GM18499 (cell line): ENCODE measurements around the gene SLC9C1.

Experiments used
- ATAC-seq: cut with Tn5 transposase; IDR thresholded peaks from one replicate; pipeline ENCODE4 v1.9.1; 2021; ENCODE audit warnings: moderate number of reproducible peaks; ENCODE audit not compliant: insufficient read depth, unreplicated experiment

SLC9C1 gene

DNA sequence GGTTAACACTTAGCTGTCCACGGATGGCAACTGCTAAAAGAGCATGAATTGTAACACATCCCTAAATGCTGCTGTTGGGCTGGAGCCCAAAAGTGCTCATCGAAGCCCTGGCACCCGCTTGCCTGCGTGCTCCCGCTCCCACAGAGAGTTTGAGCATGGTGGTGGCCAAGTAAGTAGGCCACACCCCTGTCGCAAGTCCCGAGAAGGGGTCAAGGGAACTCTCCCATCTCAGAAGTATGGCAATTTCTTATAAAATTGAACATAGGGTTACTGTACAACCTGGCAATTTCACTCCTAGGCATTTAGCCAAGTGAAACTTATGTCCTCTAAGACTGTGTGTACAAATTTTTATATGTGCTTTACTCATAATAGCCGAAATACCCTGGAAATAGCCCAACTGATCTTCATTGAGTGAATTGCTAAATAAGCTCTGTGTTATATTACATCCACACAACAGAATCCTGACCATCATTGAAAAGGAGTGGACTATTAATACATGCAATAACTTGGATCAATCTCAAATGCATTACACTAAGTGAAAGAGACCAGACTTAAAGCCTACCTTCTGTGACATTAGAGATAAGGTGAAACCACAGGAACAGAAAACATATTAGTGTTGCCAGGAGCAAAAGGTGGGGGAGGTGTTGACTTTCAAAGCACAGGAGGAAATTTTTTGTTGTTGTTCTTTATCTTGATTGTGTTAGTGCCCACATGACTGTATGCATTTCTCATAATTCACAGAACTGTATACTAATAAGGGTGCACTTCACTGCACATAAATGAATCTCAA lies 159.5 kb downstream of the SLC9C1 start:
- ATAC-seq = no peak

DNA sequence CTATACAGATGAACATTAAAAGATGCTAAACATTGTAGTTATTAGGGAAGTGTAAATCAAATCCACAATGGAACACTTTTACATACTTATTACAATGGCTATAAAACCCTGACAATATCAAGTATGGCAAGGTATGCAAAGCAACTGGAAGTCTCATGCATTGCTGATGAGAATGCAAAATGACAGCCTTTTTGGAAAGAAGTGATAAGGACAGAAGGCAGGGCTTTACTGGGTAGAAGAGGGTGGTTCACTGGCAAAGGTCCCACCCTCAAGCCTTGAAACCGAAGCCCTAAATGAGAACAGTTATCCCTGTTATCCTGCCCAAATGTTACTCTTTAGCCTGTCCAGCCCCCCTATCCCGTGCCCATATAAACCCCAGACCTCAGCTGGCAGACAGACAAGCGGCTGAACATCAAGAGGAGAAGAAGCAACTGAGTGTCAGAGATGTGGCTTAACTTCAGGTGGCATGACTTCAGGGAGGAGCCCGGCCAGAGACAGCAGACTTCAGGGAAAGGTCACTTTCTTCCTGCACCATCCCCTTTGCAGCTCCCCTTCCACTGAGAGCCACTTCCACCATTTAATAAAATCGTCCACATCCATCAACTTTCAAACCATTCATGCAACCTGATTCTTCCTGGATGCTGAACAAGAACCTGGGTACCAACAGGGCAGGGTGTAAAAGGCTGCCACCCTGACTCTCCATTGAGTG lies 160.2 kb downstream of the SLC9C1 start:
- no peak for ATAC-seq

DNA sequence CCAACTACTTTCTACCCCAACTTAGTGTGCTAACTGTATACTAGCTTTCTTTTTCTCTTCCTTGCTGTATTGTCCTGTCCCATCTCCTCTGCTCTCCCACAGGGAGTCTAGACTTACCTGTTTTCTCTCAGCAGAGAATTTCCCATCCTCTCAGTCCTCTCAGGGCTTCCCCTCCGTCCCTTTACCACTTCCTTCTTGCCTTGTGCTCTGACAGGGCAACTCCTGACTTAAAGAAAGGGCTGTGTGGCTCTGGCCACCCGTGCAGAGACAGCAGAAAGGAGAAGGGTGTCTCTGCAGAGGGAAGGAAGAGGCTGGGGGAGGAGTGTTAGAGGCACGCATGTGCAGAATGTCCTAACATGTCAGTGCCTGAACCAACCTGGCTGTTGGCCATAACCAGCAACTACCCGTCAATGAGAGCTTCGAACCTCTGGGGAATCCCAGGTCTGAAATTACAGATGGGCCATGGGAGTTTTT lies 161.0 kb downstream of the SLC9C1 start, which contains the start of gene GCSAM:
Gene GCSAM (minus strand): TSS at position 274 of the 474 bp plus-strand sequence. CDS start 128 bp downstream, at position 146.
- ATAC-seq = peak; percentile 59

GRCh38 chr3:112132554-112132953 lies 161.5 kb downstream of the SLC9C1 start:
- no peak for ATAC-seq

DNA sequence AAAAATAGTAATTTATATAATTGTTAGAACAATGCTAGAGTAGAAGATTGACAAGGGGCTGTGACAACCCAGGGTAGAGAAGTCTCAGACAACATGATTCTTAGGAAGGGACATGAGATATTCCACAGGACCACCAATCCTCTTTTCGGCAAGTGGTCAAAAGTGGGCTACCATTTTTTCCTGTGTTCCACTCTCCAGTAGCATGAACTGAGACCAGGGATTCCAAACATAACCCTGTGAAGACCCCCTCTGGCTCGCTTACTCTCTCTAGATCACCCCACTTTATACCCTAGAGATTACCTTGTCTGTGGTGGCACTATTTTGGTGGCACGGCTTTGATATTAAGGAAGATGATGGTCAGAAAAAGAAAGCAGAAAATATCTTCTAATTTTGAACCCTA lies 161.9 kb downstream of the SLC9C1 start:
- ATAC-seq = no peak

- no peak for ATAC-seq
Measured at GRCh38 chr3:112131111-112131510, 162.9 kb downstream of the SLC9C1 start.

GRCh38 chr3:112130638-112130993 lies 163.4 kb downstream of the SLC9C1 start:
- no peak for ATAC-seq

- ATAC-seq = no peak
Measured at GRCh38 chr3:112129925-112130637, 163.9 kb downstream of the SLC9C1 start.

DNA sequence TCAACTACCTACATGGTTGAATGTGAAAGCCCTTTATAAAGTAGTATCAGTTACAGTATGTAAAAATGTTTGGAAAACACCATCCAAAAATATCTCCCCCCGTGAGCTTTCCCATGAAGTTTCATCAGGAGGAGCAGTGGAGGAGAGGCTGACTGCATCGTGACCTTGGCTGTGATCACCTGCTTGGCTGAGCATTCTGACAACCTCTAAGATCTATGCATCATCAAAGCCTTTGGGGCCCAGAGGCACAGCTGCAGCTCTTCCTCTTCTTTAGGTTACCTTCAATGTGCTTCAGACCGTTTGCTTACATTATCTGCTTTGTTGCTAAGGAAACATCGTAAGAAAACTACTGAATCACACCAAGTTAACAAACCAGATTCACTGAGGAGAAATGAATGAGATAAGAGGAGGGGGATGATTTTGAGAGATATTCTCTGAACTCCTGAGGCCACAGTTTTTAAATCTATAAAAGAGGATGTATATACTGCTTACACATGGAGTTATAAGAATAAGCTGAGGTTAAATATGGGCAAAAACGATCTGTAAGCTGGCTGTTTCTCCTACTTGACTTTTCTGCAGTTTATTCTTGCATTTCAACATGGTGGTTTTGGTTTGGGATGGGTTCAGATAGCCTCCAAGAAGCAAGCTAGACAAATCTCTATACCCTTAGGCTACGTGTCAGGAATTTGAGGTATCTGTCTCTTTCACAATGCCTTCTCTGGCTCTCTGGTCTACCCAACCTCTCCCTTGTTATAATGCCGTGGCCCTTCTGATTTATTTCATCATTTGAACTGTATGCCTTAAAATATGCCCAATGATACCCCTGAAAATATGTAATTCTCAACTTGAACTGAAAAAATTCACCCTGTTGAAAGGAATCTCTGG lies 164.9 kb downstream of the SLC9C1 start:
- peak; percentile 46 for ATAC-seq

DNA sequence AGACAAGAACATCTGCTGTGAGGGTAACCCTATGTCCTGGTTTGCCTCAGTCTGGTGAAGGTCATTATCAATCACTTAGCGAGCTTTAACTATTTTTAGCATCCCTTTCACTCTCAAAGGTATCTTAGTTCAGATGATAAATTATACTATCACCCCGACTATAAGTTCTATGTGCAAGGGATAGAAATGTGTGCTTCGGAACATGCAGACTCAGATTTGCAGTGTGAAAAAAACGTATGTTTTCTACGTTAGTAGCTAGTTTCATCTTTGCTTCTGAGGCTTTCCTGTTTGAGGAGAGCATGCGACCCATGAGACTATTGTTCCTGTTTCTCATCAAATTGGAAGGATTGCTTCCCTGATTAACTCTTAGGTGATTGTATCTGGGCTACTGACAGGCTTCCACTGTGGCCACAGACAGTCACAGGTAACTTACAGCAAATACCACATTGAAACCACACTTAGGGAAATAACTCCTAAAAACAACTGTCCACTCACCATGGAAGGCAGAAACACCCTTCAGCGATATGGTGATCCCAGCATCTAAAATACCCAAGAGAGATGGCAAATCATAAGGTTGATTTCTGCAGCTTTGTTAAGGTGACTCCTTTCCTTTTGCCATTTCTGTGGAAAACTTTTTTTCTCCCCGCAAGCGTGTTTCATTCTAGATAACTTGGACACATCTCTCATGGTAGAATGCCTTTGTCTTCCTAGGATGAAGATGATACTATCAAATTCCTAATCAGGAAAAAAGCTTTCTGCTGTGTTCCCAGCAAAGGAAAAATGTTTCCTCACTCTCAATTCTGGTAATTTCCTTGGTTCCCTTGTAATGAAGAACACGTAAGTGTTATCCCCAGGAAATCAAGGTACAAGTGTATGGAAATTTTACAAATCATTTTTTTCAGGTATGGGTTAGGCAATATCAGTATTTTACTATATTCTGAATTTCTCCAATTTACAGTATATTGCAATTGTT lies 166.2 kb downstream of the SLC9C1 start:
- ATAC-seq = no peak

DNA sequence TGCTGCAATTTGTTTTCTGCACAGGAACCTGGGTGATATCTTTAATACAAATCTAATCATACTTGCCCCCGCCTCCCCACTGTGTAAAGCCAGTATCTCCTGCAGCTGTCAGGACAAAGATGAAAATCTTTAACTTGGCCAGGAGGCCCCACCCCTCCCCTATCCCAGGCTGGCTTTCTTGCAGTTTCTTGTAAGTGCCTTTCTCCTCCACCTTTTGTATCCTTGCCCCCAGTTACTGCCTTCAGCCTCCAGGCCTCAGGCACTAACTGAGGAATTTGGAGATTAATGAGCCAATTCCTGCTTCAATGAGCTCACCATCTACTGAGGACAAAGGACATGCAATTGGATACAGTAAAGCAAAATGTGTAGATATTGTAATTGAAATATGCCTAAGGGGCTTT lies 167.5 kb downstream of the SLC9C1 start:
- no peak for ATAC-seq

GRCh38 chr3:112124907-112125607 lies 169.0 kb downstream of the SLC9C1 start:
- ATAC-seq = no peak

- ATAC-seq = no peak
Measured at GRCh38 chr3:112123548-112123947, 170.5 kb downstream of the SLC9C1 start.

- ATAC-seq = no peak
Measured at GRCh38 chr3:112122870-112123269, 171.1 kb downstream of the SLC9C1 start.

- no peak for ATAC-seq
Measured at GRCh38 chr3:112121577-112122547, 172.2 kb downstream of the SLC9C1 start.

DNA sequence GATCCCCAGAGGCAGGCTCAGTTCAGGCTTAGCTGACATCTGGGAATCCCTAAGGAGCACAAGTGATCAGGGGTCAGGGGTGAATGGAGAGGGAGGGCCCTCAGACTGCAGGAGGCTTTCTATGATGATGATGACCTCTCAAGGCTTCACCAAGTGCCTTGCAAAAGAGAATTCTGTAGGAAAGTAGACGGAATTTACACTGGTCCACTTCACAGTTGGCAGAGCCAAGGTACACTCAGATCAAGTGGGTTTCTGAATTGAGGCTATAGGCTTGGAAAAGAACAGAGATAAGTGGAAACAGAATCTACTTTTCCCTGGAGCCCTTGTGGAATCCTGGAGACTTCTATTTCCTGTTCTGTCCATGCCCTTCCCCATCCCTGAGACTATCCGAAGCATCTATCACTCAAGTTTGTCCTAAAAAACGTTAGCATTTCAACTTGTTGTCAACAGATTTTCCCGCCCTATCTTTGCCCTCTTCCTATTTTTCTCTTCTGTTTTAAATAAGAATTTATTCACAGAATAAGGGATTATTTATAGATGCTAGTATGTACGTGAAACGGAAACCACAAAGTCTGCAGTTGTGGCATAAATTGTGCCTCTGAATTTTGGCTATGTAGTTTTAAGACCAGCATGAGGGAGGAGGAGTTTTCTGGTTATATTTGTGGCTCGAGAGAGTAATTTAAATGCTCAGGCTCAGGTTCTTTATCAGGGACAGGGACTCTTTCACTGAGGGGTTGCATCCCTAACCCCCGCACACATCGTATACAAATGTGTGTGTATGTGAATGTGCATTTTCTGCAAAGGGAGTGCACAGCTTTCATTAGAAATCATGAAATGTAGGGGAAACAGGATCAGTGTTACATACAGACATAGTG lies 173.8 kb downstream of the SLC9C1 start:
- ATAC-seq = no peak
